A673 (cell line): ENCODE measurements around the gene GPX3. TPM values are rescaled to one million over a fixed set of nuclear protein-coding genes. Genes with fewer than 3 reads are reported as not detected.

Experiments used
- BruUV-seq: library from RNA; stranded (reverse); fragments of 400-500 nt; replicated peaks from 2 replicates; lab custom pipeline; 2021; lab: Mats Ljungman, UMichigan
- CTCF ChIA-PET: fragments of 300-600 bp; sonication (Branson Sonifier 250); formaldehyde crosslinking; loops from one replicate; lab custom pipeline; 2022; ENCODE audit warnings: antibody characterized with exemption; lab: Charles Lee
- POLR2A ChIA-PET: fragments of 300-600 bp; sonication (Branson Sonifier 250); formaldehyde crosslinking; loops from one replicate; lab custom pipeline; 2022; ENCODE audit warnings: antibody characterized with exemption; ENCODE audit not compliant: low non-redundant PET; lab: Charles Lee
- DNase-seq: peaks from one replicate; pipeline ENCODE4 v3.0.0-alpha.2; 2015; ENCODE audit warnings: low spot score
- H3K27ac ChIP-seq: fragments of 200-600 bp; sonication (generic); 2 replicates; pipeline ENCODE4 v1.5.1; 2016; ENCODE audit warnings: mixed run types, low read depth, mild to moderate bottlenecking, mixed read lengths, antibody characterized with exemption, low read length; ENCODE audit not compliant: poor library complexity, severe bottlenecking
- H3K27me3 ChIP-seq: fragments of 200-600 bp; sonication (generic); replicated peaks from 2 replicates; pipeline ENCODE4 v1.6.1; 2017; ENCODE audit warnings: mixed run types, low read depth, mild to moderate bottlenecking, mixed read lengths, antibody characterized with exemption, low read length; ENCODE audit not compliant: insufficient read depth, poor library complexity
- H3K36me3 ChIP-seq: fragments of 200-600 bp; sonication (generic); 2 replicates; pipeline ENCODE4 v1.6.1; 2016; ENCODE audit warnings: mixed run types, mild to moderate bottlenecking, mixed read lengths, antibody characterized with exemption, low read length; ENCODE audit not compliant: insufficient read depth, poor library complexity, severe bottlenecking
- H3K4me1 ChIP-seq: fragments of 200-600 bp; sonication (generic); 2 replicates; pipeline ENCODE4 v1.6.1; 2017; ENCODE audit warnings: mixed run types, mild to moderate bottlenecking, mixed read lengths, antibody characterized with exemption, low read length; ENCODE audit not compliant: insufficient read depth, poor library complexity, severe bottlenecking
- H3K4me3 ChIP-seq: fragments of 200-600 bp; sonication (generic); 2 replicates; pipeline ENCODE4 v1.5.1; 2016; ENCODE audit warnings: low read depth, mixed run types, mild to moderate bottlenecking, mixed read lengths, low read length; ENCODE audit not compliant: poor library complexity, severe bottlenecking
- H3K9me3 ChIP-seq: fragments of 200-600 bp; sonication (generic); 2 replicates; pipeline ENCODE4 v1.6.1; 2016; ENCODE audit warnings: mixed run types, low read depth, mild to moderate bottlenecking, mixed read lengths, antibody characterized with exemption, low read length; ENCODE audit not compliant: poor library complexity, severe bottlenecking
- EZH2 ChIP-seq: fragments of 200-600 bp; sonication (generic); IDR thresholded peaks from 2 replicates; pipeline ENCODE4 v1.6.1; 2017; ENCODE audit warnings: borderline replicate concordance, low read depth, mild to moderate bottlenecking, mixed read lengths, antibody characterized with exemption, low read length; ENCODE audit not compliant: poor library complexity, severe bottlenecking
- intact Hi-C: fragments of 100-400 bp; cut with micrococcal nuclease; formaldehyde crosslinking; loops from one replicate; pipeline ENCODE4 v1.10.0; 2022; ENCODE audit not compliant: unreplicated experiment
- total RNA-seq: library from RNA; stranded (reverse); gene quantifications from 2 replicates; pipeline ENCODE4 v1.2.3, GENCODE V29; 2021
- TF ChIP-seq, protein P1 (sequence below): fragments of 300-800, 200-600 bp; sonication (generic); conservative IDR thresholded peaks from 2 replicates; pipeline ENCODE4 v1.5.1; 2017; ENCODE audit warnings: low read depth, mild to moderate bottlenecking, antibody characterized with exemption, low read length, moderate library complexity, mixed read lengths

Gene GPX3
- total RNA-seq, 1 experiment from 2014 or later: 0.19 TPM

GRCh38 chr5:150989695-150990094 lies 30.7 kb upstream of the GPX3 start:
- CTCF ChIA-PET: no interaction called here
- intact Hi-C loops: no loop called here
- H3K9me3 ChIP-seq: peaks cover 3% of the 10 kb centered on the region
- H3K27me3 ChIP-seq: no peaks in the 10 kb centered on the region
- peak; percentile 36 for DNase-seq
- POLR2A ChIA-PET: no interaction called here
- H3K4me3 ChIP-seq: no peak overlapping the region
- no peak for TF ChIP-seq EZH2
- TF ChIP-seq, protein P1, sequence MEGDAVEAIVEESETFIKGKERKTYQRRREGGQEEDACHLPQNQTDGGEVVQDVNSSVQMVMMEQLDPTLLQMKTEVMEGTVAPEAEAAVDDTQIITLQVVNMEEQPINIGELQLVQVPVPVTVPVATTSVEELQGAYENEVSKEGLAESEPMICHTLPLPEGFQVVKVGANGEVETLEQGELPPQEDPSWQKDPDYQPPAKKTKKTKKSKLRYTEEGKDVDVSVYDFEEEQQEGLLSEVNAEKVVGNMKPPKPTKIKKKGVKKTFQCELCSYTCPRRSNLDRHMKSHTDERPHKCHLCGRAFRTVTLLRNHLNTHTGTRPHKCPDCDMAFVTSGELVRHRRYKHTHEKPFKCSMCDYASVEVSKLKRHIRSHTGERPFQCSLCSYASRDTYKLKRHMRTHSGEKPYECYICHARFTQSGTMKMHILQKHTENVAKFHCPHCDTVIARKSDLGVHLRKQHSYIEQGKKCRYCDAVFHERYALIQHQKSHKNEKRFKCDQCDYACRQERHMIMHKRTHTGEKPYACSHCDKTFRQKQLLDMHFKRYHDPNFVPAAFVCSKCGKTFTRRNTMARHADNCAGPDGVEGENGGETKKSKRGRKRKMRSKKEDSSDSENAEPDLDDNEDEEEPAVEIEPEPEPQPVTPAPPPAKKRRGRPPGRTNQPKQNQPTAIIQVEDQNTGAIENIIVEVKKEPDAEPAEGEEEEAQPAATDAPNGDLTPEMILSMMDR: peak; percentile 61
- BruUV-seq: no TSS peak
- no peaks in the 10 kb centered on the region for H3K36me3 ChIP-seq
- no peaks in the 10 kb centered on the region for H3K4me1 ChIP-seq
- no peak overlapping the region for H3K27ac ChIP-seq

DNA sequence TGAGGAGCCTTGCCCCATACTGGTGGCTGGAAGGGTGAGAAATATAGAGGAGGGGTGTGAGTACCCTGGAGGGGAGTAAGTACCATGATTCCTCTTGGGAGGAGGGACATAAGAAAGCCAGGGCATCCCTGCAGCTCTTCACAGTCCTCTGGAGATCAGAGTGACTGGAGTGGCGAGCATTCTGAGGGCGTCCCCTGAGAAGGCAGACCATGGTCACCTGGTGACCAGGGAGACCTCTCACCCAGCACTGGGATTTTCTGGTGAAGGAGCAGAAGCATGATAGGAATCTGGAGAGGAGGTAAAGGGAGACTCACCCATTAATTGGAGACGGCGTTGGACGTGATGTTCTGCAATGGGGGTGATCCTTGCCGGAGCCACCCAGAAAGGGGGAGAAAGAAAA lies 27.7 kb upstream of the GPX3 start:
- POLR2A ChIA-PET: no interaction called here
- no peak for DNase-seq

DNA sequence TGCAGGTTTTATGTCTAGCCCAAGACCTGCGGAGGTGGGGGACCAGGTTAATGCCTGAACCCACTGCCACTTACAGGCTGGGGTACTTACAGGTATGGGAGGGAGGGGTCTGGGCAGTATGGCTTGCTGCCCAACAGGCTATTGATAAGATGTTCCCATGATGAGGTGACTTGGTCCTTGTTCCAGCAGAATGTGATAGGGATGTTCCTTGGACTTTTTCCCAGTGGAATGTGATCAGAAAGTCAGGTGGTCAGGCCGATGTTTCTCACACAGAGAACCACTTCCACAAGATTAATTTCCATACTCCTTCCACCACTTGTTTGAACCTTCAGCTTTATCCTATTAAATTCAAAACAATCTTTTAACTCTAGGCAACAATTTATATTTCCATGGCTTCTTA lies 27.0 kb upstream of the GPX3 start:
- ChIA-PET CTCF (no interaction called here), POLR2A (no interaction called here)
- H3K27ac ChIP-seq: no peak overlapping the region
- no peak for DNase-seq
- intact Hi-C loops: no loop called here
- TF ChIP-seq, protein P1: no peak
- no peak for TF ChIP-seq EZH2
- H3K27me3 ChIP-seq: no peaks in the 10 kb centered on the region
- no peaks in the 10 kb centered on the region for H3K4me1 ChIP-seq
- no TSS peak for BruUV-seq
- H3K4me3 ChIP-seq: no peak overlapping the region
- H3K36me3 ChIP-seq: no peaks in the 10 kb centered on the region
- H3K9me3 ChIP-seq: peaks cover 4% of the 10 kb centered on the region

More for the DNA sequence above, 27.7 kb upstream of the GPX3 start:
- no peaks in the 10 kb centered on the region for H3K36me3 ChIP-seq
- no peak overlapping the region for H3K4me3 ChIP-seq
- CTCF ChIA-PET: no interaction called here
- H3K27me3 ChIP-seq: no peaks in the 10 kb centered on the region
- BruUV-seq: no TSS peak
- no peak for TF ChIP-seq EZH2
- TF ChIP-seq, protein P1: no peak
- peaks cover 4% of the 10 kb centered on the region for H3K9me3 ChIP-seq
- no peak overlapping the region for H3K27ac ChIP-seq
- no peaks in the 10 kb centered on the region for H3K4me1 ChIP-seq
- intact Hi-C loops: no loop called here
